Stimulated activated naive B cell treated with anti-CD40 and anti-IgM and Interleukin-4, amounts not matched to agents 10 μg/mL and 1 μg/mL and 100 μg/mL, for 72 hours (primary cell): ENCODE results near the gene KSR1.
"Not testable (repeated sequence)": the region's sequence is repeated elsewhere in the genome, so short reads cannot be mapped to it uniquely, and the experiment has no call there.

Source experiments
- ATAC-seq, 2 donors: fragments of 150-1000 bp; cut with Tn5 transposase; replicated peaks; 2 replicates each; pipeline ENCODE4 v1.10.0; 2021; ENCODE audit warnings: moderate library complexity in 1 of 2
- DNase-seq: peaks from one replicate; pipeline ENCODE4 v3.0.0; 2021
- H3K27ac Mint-ChIP-seq: one replicate; pipeline ENCODE4 v1.8.0; 2022; ENCODE audit warnings: mild to moderate bottlenecking, mixed read lengths
- H3K27me3 Mint-ChIP-seq, 2 donors: one replicate each; pipeline ENCODE4 v1.8.0; 2022; ENCODE audit warnings: mixed read lengths in 2 of 2
- H3K36me3 Mint-ChIP-seq, 2 donors: one replicate each; pipeline ENCODE4 v1.8.0; 2022; ENCODE audit warnings: mixed read lengths in 2 of 2, mild to moderate bottlenecking in 1 of 2
- H3K4me1 Mint-ChIP-seq, 2 donors: one replicate each; pipeline ENCODE4 v1.8.0; 2022; ENCODE audit warnings: mixed read lengths in 2 of 2, mild to moderate bottlenecking in 1 of 2
- H3K4me3 Mint-ChIP-seq, 2 donors: one replicate each; pipeline ENCODE4 v1.8.0; 2022; ENCODE audit warnings: mild to moderate bottlenecking in 2 of 2, mixed read lengths in 2 of 2, moderate library complexity in 1 of 2
- H3K9me3 Mint-ChIP-seq, 2 donors: one replicate each; pipeline ENCODE4 v1.8.0; 2022; ENCODE audit warnings: mixed read lengths in 2 of 2, mild to moderate bottlenecking in 1 of 2

The KSR1 gene

DNA sequence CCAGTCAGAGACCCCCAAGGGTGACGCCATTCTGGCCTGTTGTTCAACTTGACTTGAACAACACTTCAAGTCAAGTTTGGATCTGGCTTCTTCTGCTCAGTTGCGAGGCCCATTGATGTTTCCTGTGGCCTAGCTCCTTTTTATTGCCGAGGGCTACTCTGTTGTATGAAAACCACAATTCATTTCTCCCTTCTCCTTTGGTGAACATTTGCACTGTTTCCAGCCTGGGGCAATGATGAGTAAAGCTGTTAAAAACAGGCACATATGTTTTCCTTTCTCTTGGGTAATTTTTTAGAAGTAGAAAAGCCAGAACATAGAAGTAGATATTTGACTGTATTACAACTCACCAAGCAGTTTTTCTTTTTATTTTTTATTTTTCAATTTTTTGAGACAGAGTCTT lies 173.0 kb downstream of the KSR1 start:
- DNase-seq, H3K27me3 Mint-ChIP-seq, H3K27ac Mint-ChIP-seq, ATAC-seq, H3K9me3 Mint-ChIP-seq, H3K4me3 Mint-ChIP-seq: not testable (repeated sequence)
- peaks cover 27 to 41% of the 10 kb centered on the region in 2 donors for H3K4me1 Mint-ChIP-seq
- peaks cover 7 to 27% of the 10 kb centered on the region in 2 donors for H3K36me3 Mint-ChIP-seq

GRCh38 chr17:27630607-27631410 lies 174.6 kb downstream of the KSR1 start, which contains the start of gene LGALS9:
Gene LGALS9 (plus strand): TSS chr17:27631188. CDS start chr17:27631266, 78 bp downstream.
- Mint-ChIP-seq H3K27me3 (no peaks in the 10 kb centered on the region), H3K9me3 (no peaks in the 10 kb centered on the region), H3K36me3 (peaks cover 18 to 28% of the 10 kb centered on the region in 2 donors), H3K27ac (peak within 1 kb of the TSS; percentile 93), H3K4me1 (peaks cover 40 to 56% of the 10 kb centered on the region in 2 donors), H3K4me3 (peak within 1 kb of the TSS; percentile 91 to 98)
- peak; percentile 65 to 79 for ATAC-seq
- DNase-seq = no peak

- H3K36me3 Mint-ChIP-seq = peaks cover 22 to 28% of the 10 kb centered on the region in 2 donors
- peak overlapping the region; percentile 93 for H3K27ac Mint-ChIP-seq
- DNase-seq (no peak), ATAC-seq (peak; percentile 80 to 81)
- H3K4me3 Mint-ChIP-seq = peak overlapping the region; percentile 91 to 98
- H3K4me1 Mint-ChIP-seq = peaks cover 42 to 60% of the 10 kb centered on the region in 2 donors
- H3K27me3 Mint-ChIP-seq = no peaks in the 10 kb centered on the region
- H3K9me3 Mint-ChIP-seq = no peaks in the 10 kb centered on the region
These were observed 175.1 kb downstream of the KSR1 start for GRCh38 chr17:27631411-27631760.

DNA sequence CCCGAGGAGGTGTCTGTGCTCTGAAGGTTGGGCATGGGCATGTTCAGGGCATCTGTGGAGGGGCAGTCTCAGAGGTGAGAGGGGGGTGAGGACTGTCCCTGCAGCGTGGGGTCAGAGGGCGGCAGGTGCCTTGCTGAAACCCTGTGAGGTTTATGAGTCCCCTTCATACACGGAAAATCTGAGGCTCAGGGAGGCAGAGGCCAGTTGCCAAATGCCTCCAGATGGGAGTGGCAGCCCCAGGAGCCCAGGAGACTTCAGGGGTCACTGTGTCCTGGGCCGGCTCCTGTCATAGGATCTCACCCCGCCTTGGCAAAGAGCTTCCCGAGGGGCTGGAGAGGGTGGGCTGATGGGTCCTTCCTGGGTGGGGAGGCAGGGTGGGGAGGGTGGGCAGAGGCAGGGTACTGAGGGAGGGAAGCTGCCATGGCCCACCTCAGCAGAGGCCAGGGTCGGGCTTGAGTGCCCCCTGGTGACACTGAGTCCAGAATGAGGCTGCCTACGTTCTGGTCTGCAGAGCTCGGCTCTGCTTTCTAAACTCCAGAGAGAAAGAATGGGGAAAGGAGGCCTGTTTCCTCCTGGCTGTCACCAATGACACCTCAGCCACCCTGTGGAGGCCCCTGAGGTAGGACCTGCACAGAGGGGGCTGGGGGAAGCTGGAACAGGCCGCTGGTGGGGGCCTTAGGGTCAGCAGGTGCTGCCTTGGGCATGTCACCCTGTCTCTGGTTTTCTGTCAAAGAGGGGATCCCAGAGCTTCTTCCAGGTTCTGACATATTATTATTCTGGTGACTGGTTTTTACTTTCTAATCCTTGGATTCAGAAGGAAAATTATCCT lies 175.9 kb downstream of the KSR1 start:
- Mint-ChIP-seq H3K4me1 (peaks cover 42 to 60% of the 10 kb centered on the region in 2 donors), H3K27me3 (no peaks in the 10 kb centered on the region)
- peak; percentile 5 to 6 for ATAC-seq

DNA sequence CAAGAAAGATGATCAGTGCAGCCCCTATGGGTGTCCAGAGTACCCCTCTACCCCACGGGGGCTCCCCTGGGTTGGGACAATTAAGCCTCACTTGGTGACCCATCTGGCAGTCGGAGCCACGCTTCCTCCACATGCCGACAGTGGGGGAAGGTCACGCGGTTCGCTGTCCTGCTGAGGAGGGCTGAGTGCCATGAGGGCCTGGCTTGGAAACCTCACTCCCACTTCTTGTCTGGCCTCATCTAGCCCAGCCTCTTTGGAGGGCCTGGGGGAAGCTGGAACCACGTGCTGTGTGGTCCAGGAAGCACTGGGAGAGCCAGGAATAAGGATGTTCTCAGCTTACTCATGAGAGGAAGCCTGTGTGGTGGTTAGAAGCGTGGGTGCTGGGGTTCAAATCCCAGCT lies 176.5 kb downstream of the KSR1 start:
- Mint-ChIP-seq H3K27ac (peak overlapping the region; percentile 91), H3K4me3 (peak overlapping the region; percentile 91 to 98), H3K36me3 (peaks cover 21 to 26% of the 10 kb centered on the region in 2 donors), H3K4me1 (peaks cover 42 to 60% of the 10 kb centered on the region in 2 donors)
- not testable (repeated sequence) for H3K9me3 Mint-ChIP-seq, ATAC-seq, DNase-seq, H3K27me3 Mint-ChIP-seq

More for the DNA sequence above, 175.9 kb downstream of the KSR1 start:
- Mint-ChIP-seq H3K36me3 (peaks cover 21 to 28% of the 10 kb centered on the region in 2 donors), H3K4me3 (peak overlapping the region; percentile 91 to 98), H3K27ac (peak overlapping the region; percentile 93), H3K9me3 (no peaks in the 10 kb centered on the region)
- DNase-seq = no peak

- peaks cover 21 to 26% of the 10 kb centered on the region in 2 donors for H3K36me3 Mint-ChIP-seq
- H3K9me3 Mint-ChIP-seq = no peaks in the 10 kb centered on the region
- no peak for DNase-seq
- H3K4me1 Mint-ChIP-seq = peaks cover 42 to 60% of the 10 kb centered on the region in 2 donors
- peak overlapping the region; percentile 79 for H3K27ac Mint-ChIP-seq
- no peak for ATAC-seq
- no peaks in the 10 kb centered on the region for H3K27me3 Mint-ChIP-seq
- H3K4me3 Mint-ChIP-seq = peak overlapping the region; percentile 91 to 98
These were observed 177.2 kb downstream of the KSR1 start for GRCh38 chr17:27633312-27634025.

DNA sequence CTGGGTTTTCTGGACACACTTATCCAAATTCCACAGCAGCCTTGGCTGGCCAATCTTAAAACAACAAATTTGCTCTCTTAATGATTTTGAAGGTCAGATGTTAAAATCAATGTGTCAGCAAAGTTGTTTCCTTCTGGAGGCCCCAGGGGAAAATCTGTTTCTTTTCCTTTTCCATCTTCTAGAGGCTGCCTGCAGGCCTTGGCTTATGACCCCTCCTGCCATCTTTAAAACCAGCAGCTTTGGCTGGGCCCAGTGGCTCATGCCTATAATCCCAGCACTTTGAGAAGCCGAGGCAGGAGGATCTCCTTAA lies 177.7 kb downstream of the KSR1 start:
- ATAC-seq (no peak), DNase-seq (no peak)
- Mint-ChIP-seq H3K4me3 (peak overlapping the region; percentile 91 to 98), H3K4me1 (peaks cover 42 to 59% of the 10 kb centered on the region in 2 donors), H3K9me3 (no peaks in the 10 kb centered on the region), H3K36me3 (peaks cover 24 to 29% of the 10 kb centered on the region in 2 donors), H3K27me3 (no peaks in the 10 kb centered on the region), H3K27ac (peak overlapping the region; percentile 89)

DNA sequence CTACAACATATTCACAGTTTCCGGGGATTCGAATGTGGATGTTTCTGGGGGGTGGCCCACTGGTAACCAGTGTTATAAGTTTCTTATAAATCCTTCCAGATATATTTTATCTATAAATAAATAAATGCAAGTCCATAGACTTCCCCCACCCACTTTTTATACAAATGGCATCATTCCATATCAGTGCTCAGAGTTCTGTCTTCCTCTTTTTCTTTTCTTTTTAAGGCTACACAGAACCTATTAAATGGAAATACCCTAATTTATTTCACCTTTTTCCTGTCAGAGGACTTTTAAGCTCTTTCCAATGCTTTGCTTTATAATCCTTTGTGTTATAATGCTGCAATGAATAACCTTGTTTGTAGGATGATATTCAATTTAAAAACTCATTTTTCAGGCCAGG lies 178.5 kb downstream of the KSR1 start:
- Mint-ChIP-seq H3K4me1 (peaks cover 40 to 56% of the 10 kb centered on the region in 2 donors), H3K27ac (peak overlapping the region; percentile 89), H3K27me3 (no peaks in the 10 kb centered on the region), H3K36me3 (peaks cover 24 to 32% of the 10 kb centered on the region in 2 donors), H3K4me3 (peak overlapping the region; percentile 68 to 71), H3K9me3 (no peaks in the 10 kb centered on the region)
- ATAC-seq = no peak
- no peak for DNase-seq

DNA sequence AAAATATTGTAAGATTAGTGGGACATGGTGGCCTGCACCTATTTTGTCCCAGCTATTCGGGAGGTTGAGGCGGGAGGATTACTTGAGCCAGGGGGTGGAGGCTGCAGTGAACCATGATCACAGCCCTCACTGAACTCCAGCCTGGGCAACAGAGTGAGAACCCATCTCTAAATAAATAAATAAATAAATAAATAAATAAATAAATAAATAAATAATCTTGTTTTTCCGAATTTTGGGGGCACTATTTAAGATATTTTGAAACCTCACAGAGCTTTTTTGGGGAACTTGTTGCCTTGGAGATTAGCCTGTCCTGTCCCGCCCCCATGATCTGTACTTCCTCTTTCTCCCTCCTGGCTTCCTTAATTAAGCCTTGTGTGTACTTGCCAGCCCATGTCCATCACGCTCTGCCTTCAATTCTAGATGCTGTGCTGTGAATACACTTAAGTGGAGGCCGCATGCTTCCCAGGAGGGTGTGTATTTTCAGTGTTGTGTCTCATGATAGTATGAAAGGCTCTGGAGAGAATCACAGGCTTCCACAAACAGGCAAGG lies 179.1 kb downstream of the KSR1 start:
- DNase-seq = no peak
- peaks cover 29 to 37% of the 10 kb centered on the region in 2 donors for H3K36me3 Mint-ChIP-seq
- H3K9me3 Mint-ChIP-seq = no peaks in the 10 kb centered on the region
- peaks cover 40 to 56% of the 10 kb centered on the region in 2 donors for H3K4me1 Mint-ChIP-seq
- no peaks in the 10 kb centered on the region for H3K27me3 Mint-ChIP-seq
- peak overlapping the region; percentile 68 to 71 for H3K4me3 Mint-ChIP-seq
- ATAC-seq = peak; percentile 60 to 65
- H3K27ac Mint-ChIP-seq = peak overlapping the region; percentile 89

- H3K4me1 Mint-ChIP-seq = peaks cover 35 to 50% of the 10 kb centered on the region in 2 donors
- peak overlapping the region; percentile 80 for H3K27ac Mint-ChIP-seq
- not testable (repeated sequence) for DNase-seq, H3K9me3 Mint-ChIP-seq, H3K4me3 Mint-ChIP-seq, ATAC-seq, H3K27me3 Mint-ChIP-seq
- H3K36me3 Mint-ChIP-seq = peaks cover 33 to 43% of the 10 kb centered on the region in 2 donors
These were observed 179.8 kb downstream of the KSR1 start for GRCh38 chr17:27636005-27636520.

- ATAC-seq, H3K27ac Mint-ChIP-seq: not testable (repeated sequence)
These were observed 181.6 kb downstream of the KSR1 start for GRCh38 chr17:27637818-27638217.

GRCh38 chr17:27638415-27638914 lies 182.2 kb downstream of the KSR1 start:
- H3K27me3 Mint-ChIP-seq = not testable (repeated sequence)
- H3K36me3 Mint-ChIP-seq = peaks cover 37 to 41% of the 10 kb centered on the region in 2 donors

More at GRCh38 chr17:27637818-27638217, 181.6 kb downstream of the KSR1 start:
- not testable (repeated sequence) for H3K4me3 Mint-ChIP-seq, H3K27me3 Mint-ChIP-seq, H3K9me3 Mint-ChIP-seq, DNase-seq
- H3K36me3 Mint-ChIP-seq = peaks cover 37 to 43% of the 10 kb centered on the region in 2 donors
- H3K4me1 Mint-ChIP-seq = peaks cover 23 to 33% of the 10 kb centered on the region in 2 donors

GRCh38 chr17:27640790-27641189 lies 184.5 kb downstream of the KSR1 start:
- no peaks in the 10 kb centered on the region for H3K9me3 Mint-ChIP-seq

More at GRCh38 chr17:27638415-27638914, 182.2 kb downstream of the KSR1 start:
- ATAC-seq, DNase-seq, H3K4me3 Mint-ChIP-seq, H3K9me3 Mint-ChIP-seq, H3K27ac Mint-ChIP-seq: not testable (repeated sequence)
- H3K4me1 Mint-ChIP-seq = peaks cover 17 to 27% of the 10 kb centered on the region in 2 donors

More at GRCh38 chr17:27640790-27641189, 184.5 kb downstream of the KSR1 start:
- no peak overlapping the region for H3K27ac Mint-ChIP-seq
- no peak overlapping the region for H3K4me3 Mint-ChIP-seq
- ATAC-seq (no peak), DNase-seq (no peak)
- H3K36me3 Mint-ChIP-seq = peaks cover 31 to 38% of the 10 kb centered on the region in 2 donors
- peaks cover 4 to 8% of the 10 kb centered on the region in 2 donors for H3K4me1 Mint-ChIP-seq
- H3K27me3 Mint-ChIP-seq = no peaks in the 10 kb centered on the region
